Astrocyte (in vitro differentiated cells and primary cell): ENCODE data around the gene ITPR2.

Experiments used
- EZH2 ChIP-seq: IDR thresholded peaks from 2 replicates; pipeline ENCODE4 v1.6.1; 2012; ENCODE audit warnings: mild to moderate bottlenecking, low read length, inconsistent platforms; ENCODE audit not compliant: insufficient read depth
- TF ChIP-seq, protein P1 (sequence below): IDR thresholded peaks from 2 replicates; pipeline ENCODE4 v1.5.1; 2011; ENCODE audit warnings: low read depth, mild to moderate bottlenecking, inconsistent platforms, low read length, moderate library complexity; ENCODE audit not compliant: insufficient read depth

DNA sequence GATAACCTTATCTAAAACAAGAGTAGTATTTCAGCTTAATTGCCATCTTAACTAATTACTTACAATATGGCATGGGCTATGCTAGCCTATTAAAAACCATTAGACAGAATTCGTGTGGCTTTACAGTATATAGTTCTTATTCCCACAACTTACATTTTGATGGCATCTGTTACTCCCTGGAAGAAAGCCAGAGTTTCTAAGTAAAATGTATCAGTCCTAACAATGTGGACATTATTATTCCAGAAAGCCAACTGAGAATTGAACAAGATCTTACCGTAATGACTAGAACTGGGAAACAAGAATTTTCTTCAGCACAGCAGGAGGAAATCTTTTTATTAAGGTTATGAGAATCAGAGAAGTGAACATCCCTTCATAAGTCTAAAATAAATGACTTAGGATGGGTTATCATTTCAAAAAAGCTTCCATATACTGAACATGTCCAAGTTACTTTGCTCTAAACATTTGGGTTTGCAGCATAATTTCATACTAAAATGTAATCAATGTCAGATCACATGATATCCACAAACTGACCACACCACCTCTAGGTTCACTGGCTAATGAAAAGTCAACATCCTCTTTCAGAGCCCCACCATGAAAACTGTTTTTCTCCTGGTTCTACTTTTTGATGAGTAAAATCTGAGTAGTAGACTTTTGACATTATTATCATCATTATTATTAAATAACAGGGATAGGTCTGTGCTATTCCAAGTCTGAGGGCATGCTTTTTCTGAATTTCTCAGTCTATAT, 457.9 kb downstream of the ITPR2 start:
- TF ChIP-seq, protein P1, sequence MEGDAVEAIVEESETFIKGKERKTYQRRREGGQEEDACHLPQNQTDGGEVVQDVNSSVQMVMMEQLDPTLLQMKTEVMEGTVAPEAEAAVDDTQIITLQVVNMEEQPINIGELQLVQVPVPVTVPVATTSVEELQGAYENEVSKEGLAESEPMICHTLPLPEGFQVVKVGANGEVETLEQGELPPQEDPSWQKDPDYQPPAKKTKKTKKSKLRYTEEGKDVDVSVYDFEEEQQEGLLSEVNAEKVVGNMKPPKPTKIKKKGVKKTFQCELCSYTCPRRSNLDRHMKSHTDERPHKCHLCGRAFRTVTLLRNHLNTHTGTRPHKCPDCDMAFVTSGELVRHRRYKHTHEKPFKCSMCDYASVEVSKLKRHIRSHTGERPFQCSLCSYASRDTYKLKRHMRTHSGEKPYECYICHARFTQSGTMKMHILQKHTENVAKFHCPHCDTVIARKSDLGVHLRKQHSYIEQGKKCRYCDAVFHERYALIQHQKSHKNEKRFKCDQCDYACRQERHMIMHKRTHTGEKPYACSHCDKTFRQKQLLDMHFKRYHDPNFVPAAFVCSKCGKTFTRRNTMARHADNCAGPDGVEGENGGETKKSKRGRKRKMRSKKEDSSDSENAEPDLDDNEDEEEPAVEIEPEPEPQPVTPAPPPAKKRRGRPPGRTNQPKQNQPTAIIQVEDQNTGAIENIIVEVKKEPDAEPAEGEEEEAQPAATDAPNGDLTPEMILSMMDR = no peak
- no peak for TF ChIP-seq EZH2
